PC-9 (cell line): ENCODE measurements around the gene ERC2.

Source experiments
- EZH2 ChIP-seq: fragments of 200-600 bp; sonication (generic); IDR thresholded peaks from 2 replicates; pipeline ENCODE4 v1.8.0; 2017; ENCODE audit warnings: antibody characterized with exemption, low read depth
- TF ChIP-seq, protein P1 (sequence below): fragments of 200-600 bp; sonication (generic); conservative IDR thresholded peaks from 2 replicates; pipeline ENCODE4 v1.6.1; 2017; ENCODE audit warnings: mixed run types, antibody characterized with exemption, mild to moderate bottlenecking, moderate library complexity

DNA sequence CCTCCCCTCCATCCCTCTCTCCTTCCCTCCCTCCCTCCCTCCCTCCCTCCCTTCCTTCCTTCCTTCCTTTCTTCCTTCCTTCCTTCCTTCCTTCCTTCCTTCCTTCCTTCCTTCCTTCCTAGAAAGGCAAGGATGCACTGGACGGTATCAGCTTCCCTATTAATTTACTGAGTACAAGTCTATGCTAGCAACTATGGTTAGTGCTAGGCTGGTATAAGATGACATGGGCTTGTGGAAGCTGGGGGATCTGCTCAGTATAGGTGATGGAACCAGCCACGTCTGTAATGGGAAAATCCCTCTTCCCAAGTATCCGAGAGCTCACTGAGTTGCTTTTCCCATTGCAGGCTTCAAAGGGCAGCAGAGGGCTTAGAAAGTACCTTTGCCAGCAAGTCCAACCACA is 884.8 kb downstream of the ERC2 start:
- TF ChIP-seq, protein P1, sequence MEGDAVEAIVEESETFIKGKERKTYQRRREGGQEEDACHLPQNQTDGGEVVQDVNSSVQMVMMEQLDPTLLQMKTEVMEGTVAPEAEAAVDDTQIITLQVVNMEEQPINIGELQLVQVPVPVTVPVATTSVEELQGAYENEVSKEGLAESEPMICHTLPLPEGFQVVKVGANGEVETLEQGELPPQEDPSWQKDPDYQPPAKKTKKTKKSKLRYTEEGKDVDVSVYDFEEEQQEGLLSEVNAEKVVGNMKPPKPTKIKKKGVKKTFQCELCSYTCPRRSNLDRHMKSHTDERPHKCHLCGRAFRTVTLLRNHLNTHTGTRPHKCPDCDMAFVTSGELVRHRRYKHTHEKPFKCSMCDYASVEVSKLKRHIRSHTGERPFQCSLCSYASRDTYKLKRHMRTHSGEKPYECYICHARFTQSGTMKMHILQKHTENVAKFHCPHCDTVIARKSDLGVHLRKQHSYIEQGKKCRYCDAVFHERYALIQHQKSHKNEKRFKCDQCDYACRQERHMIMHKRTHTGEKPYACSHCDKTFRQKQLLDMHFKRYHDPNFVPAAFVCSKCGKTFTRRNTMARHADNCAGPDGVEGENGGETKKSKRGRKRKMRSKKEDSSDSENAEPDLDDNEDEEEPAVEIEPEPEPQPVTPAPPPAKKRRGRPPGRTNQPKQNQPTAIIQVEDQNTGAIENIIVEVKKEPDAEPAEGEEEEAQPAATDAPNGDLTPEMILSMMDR = no peak
- no peak for TF ChIP-seq EZH2
